Measurements from ENCODE around the gene SEC16B. TPM values are rescaled to one million over a fixed set of nuclear protein-coding genes. Genes with fewer than 3 reads are reported as not detected.

The SEC16B gene
- total RNA-seq, 2 experiments from 2014 or later, result not detected

GRCh38 chr1:177907000-177907399 lies 62.9 kb downstream of the SEC16B start:
- TF ChIP-seq CTCF (conservative IDR thresholded peaks at IDR 0.05; ENCODE audit: low read length) (no peak), EZH2phosphoT487 (IDR thresholded peaks at IDR 0.05; ENCODE audit: borderline replicate concordance, low read depth, low read length) (no peak)
- Histone ChIP-seq H3K4me2 (ENCODE audit: low read length) (no peak overlapping the region), H3K36me3 (ENCODE audit: insufficient read depth, low read length) (no peaks in the 10 kb centered on the region), H3K4me1 (ENCODE audit: insufficient read depth, low read length, poor library complexity, severe bottlenecking) (no peaks in the 10 kb centered on the region), H3K27ac (ENCODE audit: low read depth, low read length, poor library complexity, severe bottlenecking) (no peak overlapping the region), H2AFZ (ENCODE audit: low read length) (no peak overlapping the region), H4K20me1 (ENCODE audit: insufficient read depth, low read length) (no peaks in the 10 kb centered on the region), H3K9me3 (ENCODE audit: low read length) (no peaks in the 10 kb centered on the region), H3K79me2 (ENCODE audit: insufficient read depth, low read depth, low read length) (no peaks in the 10 kb centered on the region), H3K4me3 (ENCODE audit: low read depth, low read length, poor library complexity, severe bottlenecking) (no peak overlapping the region), H3K9me2 (ENCODE audit: insufficient read depth, low read length) (no peaks in the 10 kb centered on the region)
- no TSS peak for BruUV-seq (replicated peaks)
- intact Hi-C loops (cut with micrococcal nuclease; ENCODE audit: unreplicated experiment), result no loop called here
- ChIA-PET CTCF (ENCODE audit: unreplicated experiment) (no interaction called here), POLR2A (interaction anchor here (0.7 kb wide), 1 partner anchor 444 kb away, joined by 3 read pairs; no protein-coding TSS in a partner anchor)
- no peak for DNase-seq (ENCODE audit: low spot score)

GRCh38 chr1:177905686-177906085 lies 64.2 kb downstream of the SEC16B start:
- H3K4me1 ChIP-seq (ENCODE audit: insufficient read depth, low read length, poor library complexity, severe bottlenecking), result no peaks in the 10 kb centered on the region
- H2AFZ ChIP-seq (ENCODE audit: low read length), result no peak overlapping the region
- H3K79me2 ChIP-seq (ENCODE audit: insufficient read depth, low read depth, low read length), result no peaks in the 10 kb centered on the region
- H3K4me3 ChIP-seq (ENCODE audit: low read depth, low read length, poor library complexity, severe bottlenecking), result no peak overlapping the region
- no peak overlapping the region for H3K27ac ChIP-seq (ENCODE audit: low read depth, low read length, poor library complexity, severe bottlenecking)
- H4K20me1 ChIP-seq (ENCODE audit: insufficient read depth, low read length), result no peaks in the 10 kb centered on the region
- no peaks in the 10 kb centered on the region for H3K36me3 ChIP-seq (ENCODE audit: insufficient read depth, low read length)
- no peaks in the 10 kb centered on the region for H3K9me3 ChIP-seq (ENCODE audit: low read length)
- no TSS peak for BruUV-seq (replicated peaks)
- H3K9me2 ChIP-seq (ENCODE audit: insufficient read depth, low read length), result no peaks in the 10 kb centered on the region
- H3K4me2 ChIP-seq (ENCODE audit: low read length), result no peak overlapping the region
- intact Hi-C loops (cut with micrococcal nuclease; ENCODE audit: unreplicated experiment), result no loop called here
- no peak for DNase-seq (ENCODE audit: low spot score)
- CTCF ChIA-PET (ENCODE audit: unreplicated experiment), result no interaction called here
- TF ChIP-seq EZH2phosphoT487 (IDR thresholded peaks at IDR 0.05; ENCODE audit: borderline replicate concordance, low read depth, low read length) (no peak), CTCF (conservative IDR thresholded peaks at IDR 0.05; ENCODE audit: low read length) (no peak)
- POLR2A ChIA-PET, result no interaction called here

- ChIA-PET CTCF (ENCODE audit: unreplicated experiment) (no interaction called here), POLR2A (no interaction called here)
- no peaks in the 10 kb centered on the region for H3K9me3 ChIP-seq (ENCODE audit: low read length)
- no peaks in the 10 kb centered on the region for H3K9me2 ChIP-seq (ENCODE audit: insufficient read depth, low read length)
- no peak for DNase-seq (ENCODE audit: low spot score)
- H4K20me1 ChIP-seq (ENCODE audit: insufficient read depth, low read length), result no peaks in the 10 kb centered on the region
- intact Hi-C loops (cut with micrococcal nuclease; ENCODE audit: unreplicated experiment), result no loop called here
- TF ChIP-seq EZH2phosphoT487 (IDR thresholded peaks at IDR 0.05; ENCODE audit: borderline replicate concordance, low read depth, low read length) (no peak), CTCF (conservative IDR thresholded peaks at IDR 0.05; ENCODE audit: low read length) (no peak)
- H2AFZ ChIP-seq (ENCODE audit: low read length), result no peak overlapping the region
- H3K27ac ChIP-seq (ENCODE audit: low read depth, low read length, poor library complexity, severe bottlenecking), result no peak overlapping the region
- H3K36me3 ChIP-seq (ENCODE audit: insufficient read depth, low read length), result no peaks in the 10 kb centered on the region
- no peak overlapping the region for H3K4me3 ChIP-seq (ENCODE audit: low read depth, low read length, poor library complexity, severe bottlenecking)
- no TSS peak for BruUV-seq (replicated peaks)
- H3K4me2 ChIP-seq (ENCODE audit: low read length), result no peak overlapping the region
- no peaks in the 10 kb centered on the region for H3K79me2 ChIP-seq (ENCODE audit: insufficient read depth, low read depth, low read length)
- H3K4me1 ChIP-seq (ENCODE audit: insufficient read depth, low read length, poor library complexity, severe bottlenecking), result no peaks in the 10 kb centered on the region
Observed at GRCh38 chr1:177902266-177902665, 67.6 kb downstream of the SEC16B start.

All from OCI-LY7 (cell line).